GM12865 (cell line): Measurements from ENCODE around the gene RAB15.

Source experiments
- DNase-seq: peaks from one replicate; pipeline ENCODE4 v3.0.0; 2010; ENCODE audit warnings: low read depth
- H3K4me3 ChIP-seq: 2 replicates; pipeline ENCODE4 v1.5.1; 2011; ENCODE audit warnings: mild to moderate bottlenecking, low read depth, low read length, control low read depth
- TF ChIP-seq, protein P1 (sequence below): IDR thresholded peaks from 2 replicates; pipeline ENCODE4 v1.5.1; 2011; ENCODE audit warnings: low read length, control low read depth, low read depth, inconsistent platforms; ENCODE audit not compliant: insufficient read depth; ENCODE audit errors: missing control alignments

The RAB15 gene

DNA sequence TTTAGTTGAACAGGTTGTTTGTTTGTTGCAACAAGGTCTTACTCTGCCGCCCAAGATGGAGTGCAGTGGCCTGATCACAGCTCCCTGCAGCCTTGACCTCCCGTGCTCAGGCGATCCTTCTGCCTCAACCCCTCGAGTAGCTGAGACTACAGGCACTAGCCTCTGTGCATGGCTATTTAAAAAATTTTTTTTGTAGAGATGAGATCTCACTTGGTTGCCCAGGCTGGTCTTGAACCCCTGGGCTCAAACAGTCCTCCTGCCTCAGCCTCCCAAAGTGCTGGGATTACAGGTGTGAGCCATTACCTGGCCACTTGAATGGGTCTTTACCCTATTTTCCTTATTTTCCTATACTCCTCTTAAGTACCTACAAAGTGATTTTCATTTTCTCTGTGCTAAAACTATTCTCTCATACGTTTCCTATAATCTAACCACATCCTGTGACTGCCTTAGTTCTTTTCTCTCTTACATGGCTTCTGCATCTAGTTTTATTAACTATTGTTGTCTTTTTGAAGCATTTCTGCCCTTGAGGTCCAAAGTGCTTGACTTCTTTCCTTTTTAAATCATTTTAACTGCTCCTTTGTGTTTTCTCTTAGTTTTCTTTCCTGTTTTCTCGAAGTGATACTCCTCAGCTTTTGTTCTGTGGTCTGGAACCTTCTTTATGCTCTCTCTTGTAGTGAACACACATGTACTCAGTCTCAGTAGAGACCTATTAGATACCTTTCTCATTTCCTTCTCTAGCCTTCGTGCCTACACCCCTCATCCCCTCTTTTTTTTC, 43.7 kb downstream of the RAB15 start:
- peak; percentile 29 for DNase-seq
- no peak overlapping the region for H3K4me3 ChIP-seq
- TF ChIP-seq, protein P1, sequence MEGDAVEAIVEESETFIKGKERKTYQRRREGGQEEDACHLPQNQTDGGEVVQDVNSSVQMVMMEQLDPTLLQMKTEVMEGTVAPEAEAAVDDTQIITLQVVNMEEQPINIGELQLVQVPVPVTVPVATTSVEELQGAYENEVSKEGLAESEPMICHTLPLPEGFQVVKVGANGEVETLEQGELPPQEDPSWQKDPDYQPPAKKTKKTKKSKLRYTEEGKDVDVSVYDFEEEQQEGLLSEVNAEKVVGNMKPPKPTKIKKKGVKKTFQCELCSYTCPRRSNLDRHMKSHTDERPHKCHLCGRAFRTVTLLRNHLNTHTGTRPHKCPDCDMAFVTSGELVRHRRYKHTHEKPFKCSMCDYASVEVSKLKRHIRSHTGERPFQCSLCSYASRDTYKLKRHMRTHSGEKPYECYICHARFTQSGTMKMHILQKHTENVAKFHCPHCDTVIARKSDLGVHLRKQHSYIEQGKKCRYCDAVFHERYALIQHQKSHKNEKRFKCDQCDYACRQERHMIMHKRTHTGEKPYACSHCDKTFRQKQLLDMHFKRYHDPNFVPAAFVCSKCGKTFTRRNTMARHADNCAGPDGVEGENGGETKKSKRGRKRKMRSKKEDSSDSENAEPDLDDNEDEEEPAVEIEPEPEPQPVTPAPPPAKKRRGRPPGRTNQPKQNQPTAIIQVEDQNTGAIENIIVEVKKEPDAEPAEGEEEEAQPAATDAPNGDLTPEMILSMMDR: no peak

DNA sequence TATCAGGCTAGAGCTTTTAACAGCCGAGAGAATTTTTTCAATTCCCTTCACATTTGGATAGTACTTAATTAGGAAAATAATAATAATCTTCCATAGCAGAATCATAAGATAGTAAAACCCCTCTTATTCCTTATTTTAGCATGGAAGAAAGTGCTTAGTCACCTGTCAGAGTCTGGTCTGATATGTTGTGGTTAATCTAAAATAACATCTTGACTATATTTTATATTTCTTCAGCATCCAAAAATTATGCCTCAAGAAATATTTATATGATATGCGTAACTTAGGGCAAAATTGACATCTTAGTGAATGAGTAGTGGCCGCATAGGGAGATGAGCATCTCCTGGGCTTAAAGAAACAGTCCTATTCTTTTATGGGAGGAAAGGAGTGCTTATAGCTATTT, 45.1 kb downstream of the RAB15 start:
- TF ChIP-seq, protein P1: no peak
- H3K4me3 ChIP-seq: no peak overlapping the region
- DNase-seq: no peak

DNA sequence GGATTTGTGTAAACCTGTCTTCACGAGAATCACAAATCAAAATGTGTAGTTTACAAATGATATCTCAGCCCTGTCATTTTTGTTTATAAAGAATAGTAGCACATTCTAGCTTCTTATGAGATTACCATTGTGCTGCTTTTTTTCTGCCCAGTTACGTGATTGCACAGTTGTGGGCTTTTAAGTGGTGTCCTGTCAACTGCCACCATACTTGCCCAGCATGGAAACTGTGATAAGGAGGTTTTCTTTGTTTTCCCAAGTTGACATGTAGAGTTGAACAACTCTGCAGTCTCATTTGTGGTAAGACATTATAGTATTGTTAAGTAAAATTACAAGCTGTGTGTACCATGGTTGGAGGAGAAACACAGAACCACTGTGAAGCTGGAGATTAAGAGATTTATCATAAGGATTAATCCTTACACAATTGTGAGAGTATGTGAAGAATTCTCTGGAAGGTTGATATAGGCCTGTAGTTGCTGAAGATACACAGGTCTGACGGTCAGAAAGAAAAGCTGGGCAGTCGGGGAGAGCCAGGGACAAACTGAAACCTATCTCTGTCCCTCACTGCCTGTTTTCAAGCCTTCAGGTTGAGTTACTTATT, 45.6 kb downstream of the RAB15 start:
- no peak for DNase-seq
- TF ChIP-seq, protein P1: no peak
- no peak overlapping the region for H3K4me3 ChIP-seq

DNA sequence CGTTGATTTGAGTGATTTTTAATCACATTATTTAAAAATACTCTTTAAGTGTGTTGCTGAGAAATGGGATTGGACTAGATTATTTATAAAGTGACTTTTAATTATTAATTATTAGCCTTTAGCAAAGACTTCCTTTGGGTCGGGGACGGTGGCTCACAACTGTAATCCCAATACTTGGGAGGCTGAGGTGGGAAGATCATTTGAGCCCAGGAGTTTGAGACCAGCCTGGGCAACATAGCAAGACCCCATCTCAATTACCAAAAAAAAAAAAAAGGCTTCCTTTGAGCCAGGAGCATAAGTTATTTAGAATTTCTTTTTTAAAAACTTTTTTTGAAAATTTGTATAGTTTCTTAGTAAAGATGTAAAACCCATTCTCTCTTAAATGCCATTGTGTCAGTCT, 49.1 kb downstream of the RAB15 start:
- TF ChIP-seq, protein P1: no peak
- DNase-seq: no peak
- H3K4me3 ChIP-seq: no peak overlapping the region

DNA sequence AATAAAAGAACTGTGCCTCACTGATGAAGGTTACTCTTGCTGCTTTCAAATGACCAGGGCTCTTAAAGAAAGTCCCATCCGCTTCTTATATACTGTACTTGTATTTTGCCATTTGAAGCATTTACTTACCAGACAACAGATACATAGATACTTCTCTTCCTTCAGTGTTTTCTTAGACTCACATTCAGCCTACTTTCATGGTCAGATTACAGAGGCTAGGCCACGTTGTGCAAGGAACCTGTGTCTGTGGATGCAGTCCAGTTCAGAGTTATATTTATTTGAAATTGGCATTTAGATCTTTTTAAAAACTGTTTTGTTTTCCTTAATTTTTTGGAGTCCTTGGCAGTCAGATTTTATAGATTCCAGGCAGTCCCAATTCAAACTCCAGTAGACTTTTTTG, 51.7 kb downstream of the RAB15 start:
- TF ChIP-seq, protein P1: no peak
- H3K4me3 ChIP-seq: no peak overlapping the region
- no peak for DNase-seq

DNA sequence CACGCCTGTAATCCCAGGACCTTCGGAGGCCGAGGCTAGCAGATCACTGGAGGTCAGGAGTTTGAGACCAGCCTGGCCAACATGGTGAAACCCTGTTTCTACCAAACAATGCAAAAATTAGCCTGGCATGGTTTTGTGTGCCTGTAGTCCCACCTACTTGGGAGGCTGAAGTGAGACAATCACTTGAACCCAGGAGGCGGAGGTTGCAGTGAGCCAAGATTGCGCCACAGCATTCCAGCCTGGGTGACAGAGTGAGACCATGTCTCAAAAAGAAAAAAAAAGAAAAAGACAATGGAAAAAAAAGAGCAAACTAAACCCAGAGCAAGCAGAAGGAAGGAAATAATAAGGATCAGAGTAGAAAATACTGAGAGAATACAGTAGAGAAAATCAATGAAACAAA, 52.5 kb downstream of the RAB15 start:
- TF ChIP-seq, protein P1: no peak

More for the DNA sequence above, 52.5 kb downstream of the RAB15 start:
- H3K4me3 ChIP-seq: no peak overlapping the region
- DNase-seq: no peak
